ENCODE data around the gene PPP6R1. TPM values are rescaled to one million over a fixed set of nuclear protein-coding genes. Genes with fewer than 3 reads are reported as not detected.
A peak's percentile ranks its signal among the peaks of the same experiment; 100 is the strongest.
"Not testable (repeated sequence)": the region's sequence is repeated elsewhere in the genome, so short reads cannot be mapped to it uniquely, and the experiment has no call there.

The PPP6R1 gene
- total and polyA plus RNA-seq, 12 donors: 28.9 to 116 (median 74.9) TPM

- peaks cover 0 to 58% of the 10 kb centered on the region in 2 donors for H3K36me3 ChIP-seq (replicated peaks in 1 of 2)
- no peaks in the 10 kb centered on the region for H3K9me3 ChIP-seq (replicated peaks in 1 of 3)
- peaks cover 8 to 11% of the 10 kb centered on the region in 2 donors for H3K4me1 ChIP-seq (replicated peaks in 1 of 2)
- no peak for DNase-seq
- H3K4me3 ChIP-seq: no peak overlapping the region
- intact Hi-C loops (cut with DNase I): no loop called here
- no peaks in the 10 kb centered on the region for H3K27me3 ChIP-seq
- WGBS, 4 donors: 91 to 94% (median 93%) methylated on average over 11 to 25 of the region's 25 CpGs
- TF ChIP-seq CTCF (IDR thresholded peaks at IDR 0.05): no peak
- no peak for TF ChIP-seq POLR2A (IDR thresholded peaks at IDR 0.05)
- H3K27ac ChIP-seq: peak overlapping the region in 1 of 5 donors; percentile 49
Measured at GRCh38 chr19:55227241-55228014, 31.4 kb downstream of the PPP6R1 start.

GRCh38 chr19:55226788-55227187 lies 32.0 kb downstream of the PPP6R1 start:
- H3K4me3 ChIP-seq: no peak overlapping the region
- no peak for DNase-seq
- H3K27me3 ChIP-seq: no peaks in the 10 kb centered on the region
- H3K4me1 ChIP-seq (replicated peaks in 1 of 2): peaks cover 8 to 11% of the 10 kb centered on the region in 2 donors
- 78 to 89% (median 87%) methylated on average over 16 to 18 of the region's 18 CpGs for WGBS, 4 donors
- peaks cover 0 to 52% of the 10 kb centered on the region in 2 donors for H3K36me3 ChIP-seq (replicated peaks in 1 of 2)
- intact Hi-C loops (cut with DNase I): no loop called here
- TF ChIP-seq CTCF (IDR thresholded peaks at IDR 0.05): no peak
- TF ChIP-seq POLR2A (IDR thresholded peaks at IDR 0.05): no peak
- no peak overlapping the region for H3K27ac ChIP-seq
- H3K9me3 ChIP-seq (replicated peaks in 1 of 3): no peaks in the 10 kb centered on the region

GRCh38 chr19:55226273-55226672 lies 32.5 kb downstream of the PPP6R1 start:
- WGBS, 4 donors: 83 to 91% (median 86%) methylated on average over 8 to 9 of the region's 9 CpGs
- H3K4me1 ChIP-seq (replicated peaks in 1 of 2): peaks cover 11 to 12% of the 10 kb centered on the region in 2 donors
- no peaks in the 10 kb centered on the region for H3K27me3 ChIP-seq
- H3K36me3 ChIP-seq (replicated peaks in 1 of 2): peaks cover 0 to 46% of the 10 kb centered on the region in 2 donors
- no peak for TF ChIP-seq POLR2A (IDR thresholded peaks at IDR 0.05)
- no peak for TF ChIP-seq CTCF (IDR thresholded peaks at IDR 0.05)
- intact Hi-C loops (cut with DNase I): no loop called here
- H3K4me3 ChIP-seq: no peak overlapping the region
- no peaks in the 10 kb centered on the region for H3K9me3 ChIP-seq (replicated peaks in 1 of 3)
- DNase-seq: no peak
- no peak overlapping the region for H3K27ac ChIP-seq

- peaks cover 11 to 12% of the 10 kb centered on the region in 2 donors for H3K4me1 ChIP-seq (replicated peaks in 1 of 2)
- no peaks in the 10 kb centered on the region for H3K27me3 ChIP-seq
- TF ChIP-seq POLR2A (IDR thresholded peaks at IDR 0.05): no peak
- no peak for TF ChIP-seq CTCF (IDR thresholded peaks at IDR 0.05)
- intact Hi-C loops (cut with DNase I): no loop called here
- H3K9me3 ChIP-seq (replicated peaks in 1 of 3): no peaks in the 10 kb centered on the region
- 87 to 92% (median 88%) methylated on average over 7 of the region's 7 CpGs for WGBS, 4 donors
- H3K4me3 ChIP-seq: no peak overlapping the region
- H3K36me3 ChIP-seq (replicated peaks in 1 of 2): peaks cover 0 to 39% of the 10 kb centered on the region in 2 donors
- no peak overlapping the region for H3K27ac ChIP-seq
- DNase-seq: no peak
Measured at GRCh38 chr19:55225415-55225958, 33.3 kb downstream of the PPP6R1 start.

- H3K27me3 ChIP-seq; DNase-seq; H3K4me3 ChIP-seq; intact Hi-C loops (cut with DNase I); H3K27ac ChIP-seq; H3K9me3 ChIP-seq (replicated peaks in 1 of 3); H3K4me1 ChIP-seq (replicated peaks in 1 of 2): not testable (repeated sequence)
- 64 to 86% (median 78%) methylated on average over 7 to 11 of the region's 11 CpGs for WGBS, 4 donors
- H3K36me3 ChIP-seq (replicated peaks in 1 of 2): peaks cover 0 to 33% of the 10 kb centered on the region in 2 donors
Measured at GRCh38 chr19:55224679-55225414, 34.0 kb downstream of the PPP6R1 start.
